Loucy (cell line): Measurements from ENCODE around the gene RIMBP2.
"Not testable (repeated sequence)": the region's sequence is repeated elsewhere in the genome, so short reads cannot be mapped to it uniquely, and the experiment has no call there.

Experiments
- H2AFZ ChIP-seq: fragments of 200-600 bp; sonication (generic); 2 replicates; pipeline ENCODE4 v1.6.0; 2016; ENCODE audit warnings: antibody characterized with exemption, mild to moderate bottlenecking, low read length, moderate library complexity
- H3F3A ChIP-seq: fragments of 200-600 bp; 2 replicates; pipeline ENCODE4 v1.6.0; 2016; ENCODE audit warnings: antibody characterized with exemption, low read depth, mild to moderate bottlenecking
- H3K27me3 ChIP-seq: fragments of 200-600 bp; sonication (generic); 2 replicates; pipeline ENCODE4 v1.6.1; 2014; ENCODE audit warnings: low read length, mild to moderate bottlenecking; ENCODE audit not compliant: insufficient read depth, poor library complexity, severe bottlenecking
- H3K36me3 ChIP-seq: fragments of 200-600 bp; sonication (generic); 2 replicates; pipeline ENCODE4 v1.6.1; 2016; ENCODE audit warnings: low read length; ENCODE audit not compliant: insufficient read depth
- H3K4me1 ChIP-seq: fragments of 200-600 bp; sonication (generic); 2 replicates; pipeline ENCODE4 v1.5.1; 2014; ENCODE audit warnings: low read length, mild to moderate bottlenecking; ENCODE audit not compliant: insufficient read depth, poor library complexity, severe bottlenecking
- H3K4me2 ChIP-seq: fragments of 200-600 bp; sonication (generic); 2 replicates; pipeline ENCODE4 v1.6.0; 2014; ENCODE audit warnings: antibody characterized with exemption, low read length, low read depth, mild to moderate bottlenecking; ENCODE audit not compliant: poor library complexity, severe bottlenecking
- H3K4me3 ChIP-seq: fragments of 200-600 bp; sonication (generic); 2 replicates; pipeline ENCODE4 v1.5.1; 2014; ENCODE audit warnings: low read length, mild to moderate bottlenecking, mixed read lengths; ENCODE audit not compliant: poor library complexity, severe bottlenecking
- H3K79me2 ChIP-seq: fragments of 200-600 bp; sonication (generic); 2 replicates; pipeline ENCODE4 v1.6.1; 2014; ENCODE audit warnings: low read length; ENCODE audit not compliant: insufficient read depth
- H3K9ac ChIP-seq: fragments of 200-600 bp; sonication (generic); 2 replicates; pipeline ENCODE4 v1.6.0; 2014; ENCODE audit warnings: mild to moderate bottlenecking, low read depth, low read length, moderate library complexity; ENCODE audit not compliant: poor library complexity, severe bottlenecking
- H3K9me2 ChIP-seq: fragments of 200-600 bp; sonication (generic); replicated peaks from 2 replicates; pipeline ENCODE4 v1.6.1; 2016; ENCODE audit warnings: low read depth, low read length, mixed read lengths
- H3K9me3 ChIP-seq: fragments of 200-600 bp; sonication (generic); 2 replicates; pipeline ENCODE4 v1.6.1; 2014; ENCODE audit warnings: mild to moderate bottlenecking, antibody characterized with exemption, low read length, low read depth; ENCODE audit not compliant: insufficient read depth
- H4K20me1 ChIP-seq: fragments of 200-600 bp; sonication (generic); 2 replicates; pipeline ENCODE4 v1.6.0; 2014; ENCODE audit warnings: antibody characterized with exemption, low read length, mild to moderate bottlenecking; ENCODE audit not compliant: insufficient read depth, poor library complexity, severe bottlenecking
- CTCF ChIP-seq: fragments of 200-600 bp; sonication (generic); conservative IDR thresholded peaks from 2 replicates; pipeline ENCODE4 v1.5.1; 2014; ENCODE audit warnings: mild to moderate bottlenecking, antibody characterized with exemption, low read length
- EZH2phosphoT487 ChIP-seq: fragments of 200-600 bp; IDR thresholded peaks from 2 replicates; pipeline ENCODE4 v1.6.1; 2018; ENCODE audit warnings: antibody characterized with exemption, mild to moderate bottlenecking, moderate library complexity, borderline replicate concordance

The RIMBP2 gene

GRCh38 chr12:130754234-130754901, 38.3 kb upstream of the RIMBP2 start:
- Histone ChIP-seq H3K36me3 (no peaks in the 10 kb centered on the region), H3K4me1 (no peaks in the 10 kb centered on the region), H3K79me2 (no peaks in the 10 kb centered on the region), H2AFZ (peak overlapping the region; percentile 27; the same call in 1 of the 2 replicates), H3K9me3 (no peaks in the 10 kb centered on the region), H3K27me3 (no peaks in the 10 kb centered on the region), H4K20me1 (no peaks in the 10 kb centered on the region), H3F3A (no peaks in the 10 kb centered on the region), H3K4me3 (no peak overlapping the region), H3K9ac (no peak overlapping the region), H3K4me2 (no peak overlapping the region), H3K9me2 (no peaks in the 10 kb centered on the region)
- no peak for TF ChIP-seq CTCF
- TF ChIP-seq EZH2phosphoT487: no peak

GRCh38 chr12:130752692-130753230, 36.7 kb upstream of the RIMBP2 start:
- no peak for TF ChIP-seq EZH2phosphoT487
- no peak for TF ChIP-seq CTCF
- no peak overlapping the region for H3K4me2 ChIP-seq
- no peaks in the 10 kb centered on the region for H3F3A ChIP-seq
- H2AFZ ChIP-seq: no peak overlapping the region
- H3K79me2 ChIP-seq: no peaks in the 10 kb centered on the region
- no peaks in the 10 kb centered on the region for H3K36me3 ChIP-seq
- no peaks in the 10 kb centered on the region for H3K9me3 ChIP-seq
- no peaks in the 10 kb centered on the region for H3K27me3 ChIP-seq
- H3K9ac ChIP-seq: no peak overlapping the region
- no peak overlapping the region for H3K4me3 ChIP-seq
- no peaks in the 10 kb centered on the region for H3K4me1 ChIP-seq
- no peaks in the 10 kb centered on the region for H3K9me2 ChIP-seq
- H4K20me1 ChIP-seq: no peaks in the 10 kb centered on the region

GRCh38 chr12:130752037-130752436, 35.9 kb upstream of the RIMBP2 start:
- not testable (repeated sequence) for H2AFZ ChIP-seq, H3K9ac ChIP-seq, H3F3A ChIP-seq, H3K9me3 ChIP-seq, H3K4me3 ChIP-seq, H3K27me3 ChIP-seq, H3K79me2 ChIP-seq, H3K4me2 ChIP-seq, H3K9me2 ChIP-seq, H3K4me1 ChIP-seq, H4K20me1 ChIP-seq, H3K36me3 ChIP-seq

GRCh38 chr12:130748786-130749185, 32.7 kb upstream of the RIMBP2 start:
- H3K4me3 ChIP-seq: no peak overlapping the region
- H3K4me2 ChIP-seq: no peak overlapping the region
- no peaks in the 10 kb centered on the region for H3K4me1 ChIP-seq
- H3K27me3 ChIP-seq: no peaks in the 10 kb centered on the region
- H3K9ac ChIP-seq: no peak overlapping the region
- H3F3A ChIP-seq: no peaks in the 10 kb centered on the region
- no peaks in the 10 kb centered on the region for H3K79me2 ChIP-seq
- H3K36me3 ChIP-seq: no peaks in the 10 kb centered on the region
- TF ChIP-seq CTCF (no peak), EZH2phosphoT487 (no peak)
- H4K20me1 ChIP-seq: no peaks in the 10 kb centered on the region
- no peak overlapping the region for H2AFZ ChIP-seq
- no peaks in the 10 kb centered on the region for H3K9me2 ChIP-seq
- no peaks in the 10 kb centered on the region for H3K9me3 ChIP-seq
